ENCODE measurements around the gene CCDC192. TPM values are rescaled to one million over a fixed set of nuclear protein-coding genes. Genes with fewer than 3 reads are reported as not detected.

The CCDC192 gene
- total and polyA plus RNA-seq, 2 of the 4 experiments (the other 2 are of a cell fraction), result not detected

DNA sequence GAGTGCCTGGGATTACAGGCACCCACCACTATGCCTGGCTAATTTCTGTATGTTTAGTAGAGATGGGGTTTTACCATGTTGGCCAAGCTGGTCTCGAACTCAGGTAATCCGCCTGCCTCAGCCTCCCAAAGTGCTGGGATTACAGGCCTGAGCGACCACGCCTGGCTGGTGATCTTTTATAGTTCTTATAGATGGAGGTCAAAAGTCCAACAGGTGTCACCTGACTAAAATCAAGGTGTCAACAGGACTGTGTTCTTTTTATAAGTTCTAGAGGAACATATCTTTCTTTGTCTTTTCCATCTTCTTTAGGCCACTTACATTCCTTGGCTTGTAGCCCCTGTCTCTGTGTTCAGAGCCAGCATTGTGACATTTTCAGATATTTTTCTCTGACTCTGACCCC, 224.9 kb downstream of the CCDC192 start:
- WGBS, 2 experiments (ENCODE audit: extremely low coverage in 2 of 2, insufficient read length in 1 of 2), result no CpG with 5 or more reads among the region's 4 CpGs
- intact Hi-C loops (cut with micrococcal nuclease), result loop anchor here (5.0 kb wide), 1 partner anchor 139 kb away; no protein-coding TSS in a partner anchor
- ATAC-seq (ENCODE audit: low read depth) (no peak), DNase-seq (no peak)
- no peak overlapping the region for H3K4me2 ChIP-seq (ENCODE audit: low read depth, low read length)
- H3K23ac ChIP-seq (ENCODE audit: low read depth, low read length), result no peak overlapping the region
- H3K27me3 ChIP-seq (ENCODE audit: control insufficient read depth, insufficient read depth, low read length), result no peaks in the 10 kb centered on the region
- H4K20me1 ChIP-seq (ENCODE audit: insufficient read depth, low read length), result no peaks in the 10 kb centered on the region
- H3K27ac ChIP-seq (ENCODE audit: insufficient read depth, low read length), result no peak overlapping the region
- H3K4me1 ChIP-seq (ENCODE audit: control insufficient read depth, insufficient read depth, low read length), result peaks cover 3% of the 10 kb centered on the region
- no peaks in the 10 kb centered on the region for H3K79me1 ChIP-seq (ENCODE audit: low read depth in 1 of 2, low read length in 2 of 2)
- no peak overlapping the region for H2BK15ac ChIP-seq (ENCODE audit: low read depth, low read length)
- no TSS peak for BruUV-seq (replicated peaks)
- H2BK5ac ChIP-seq (ENCODE audit: low read depth, low read length, poor library complexity, severe bottlenecking), result no peak overlapping the region
- no peak overlapping the region for H2AK5ac ChIP-seq (ENCODE audit: low read depth, low read length)
- TF ChIP-seq RFX5 (IDR thresholded peaks at IDR 0.05; ENCODE audit: low read depth, low read length), result no peak
- TF ChIP-seq MXI1 (IDR thresholded peaks at IDR 0.05; ENCODE audit: borderline replicate concordance, low read depth, low read length), result no peak
- H2AK9ac ChIP-seq (replicated peaks; ENCODE audit: low read depth, low read length, poor library complexity), result no peak overlapping the region
- no peak overlapping the region for H3K4me3 ChIP-seq (ENCODE audit: insufficient read depth, low read depth, low read length)
- no peak overlapping the region for H3K56ac ChIP-seq (ENCODE audit: extremely low read depth, insufficient read depth, low read length)
- H3K9me3 ChIP-seq (ENCODE audit: control insufficient read depth, insufficient read depth, low read length), result no peaks in the 10 kb centered on the region
- no peak overlapping the region for H3K14ac ChIP-seq (replicated peaks; ENCODE audit: low read depth, low read length)
- H2BK120ac ChIP-seq (ENCODE audit: low read depth, low read length), result no peak overlapping the region
- H3K9me1 ChIP-seq (ENCODE audit: insufficient read depth, low read length), result no peaks in the 10 kb centered on the region
- H4K8ac ChIP-seq (ENCODE audit: low read depth in 2 of 2, low read length in 2 of 2), result no peak overlapping the region
- H2AFZ ChIP-seq (replicated peaks; ENCODE audit: low read length, poor library complexity), result no peak overlapping the region
- H4K5ac ChIP-seq (ENCODE audit: low read depth, low read length), result no peak overlapping the region
- CTCF ChIA-PET, result no interaction called here
- no peak overlapping the region for H3K9ac ChIP-seq (ENCODE audit: low read depth, low read length)
- in situ Hi-C loops (cut with MboI; ENCODE audit: low sequenced_read_pairs), result no loop called here
- POLR2A ChIA-PET (ENCODE audit: unreplicated experiment), result no interaction called here
- no peak overlapping the region for H2BK20ac ChIP-seq (ENCODE audit: low read depth, low read length)
- no peak overlapping the region for H3K4ac ChIP-seq (ENCODE audit: low read depth, low read length)
- H3K36me3 ChIP-seq (ENCODE audit: control insufficient read depth, insufficient read depth, low read length), result no peaks in the 10 kb centered on the region
- no peak overlapping the region for H4K91ac ChIP-seq (ENCODE audit: insufficient read depth, low read depth, low read length)
- H3K18ac ChIP-seq (ENCODE audit: low read depth, low read length), result no peak overlapping the region
- dilution Hi-C loops (cut with HindIII; ENCODE audit: low sequenced_read_pairs, unreplicated experiment), result no loop called here

Data from IMR-90 (cell line).